ENCODE data around the gene WWOX.

The WWOX gene

DNA sequence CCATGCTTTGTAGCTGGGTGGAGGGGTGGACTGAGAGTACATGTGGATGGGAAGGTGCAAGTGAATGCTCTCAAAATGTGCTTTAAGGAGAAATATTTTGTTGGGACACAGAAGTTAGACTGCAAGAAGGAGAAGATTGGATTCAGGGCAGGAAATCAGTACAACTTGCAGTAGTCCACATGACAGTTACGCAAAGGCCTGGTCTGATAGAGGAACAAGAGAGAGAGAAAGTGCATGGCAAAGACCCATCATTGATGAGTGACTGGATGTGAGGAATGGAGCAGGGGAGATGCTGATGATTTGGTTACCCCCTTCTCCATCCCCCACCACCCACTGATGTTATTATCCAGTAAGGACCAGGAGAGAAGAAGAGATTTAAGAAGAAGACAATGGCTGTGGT lies 1028.3 kb downstream of the WWOX start:
- no peak overlapping the region for H3K9ac ChIP-seq (ENCODE audit: low read length)
- TF ChIP-seq EZH2phosphoT487 (IDR thresholded peaks at IDR 0.05; ENCODE audit: low read length) (no peak), EZH2 (optimal IDR thresholded peaks at IDR 0.05; ENCODE audit: low read depth, low read length) (no peak), CTCF (IDR thresholded peaks at IDR 0.05; ENCODE audit: low read length) (no peak)
- H3K27me3 ChIP-seq (replicated peaks; ENCODE audit: insufficient read depth, low read length), result no peaks in the 10 kb centered on the region

DNA sequence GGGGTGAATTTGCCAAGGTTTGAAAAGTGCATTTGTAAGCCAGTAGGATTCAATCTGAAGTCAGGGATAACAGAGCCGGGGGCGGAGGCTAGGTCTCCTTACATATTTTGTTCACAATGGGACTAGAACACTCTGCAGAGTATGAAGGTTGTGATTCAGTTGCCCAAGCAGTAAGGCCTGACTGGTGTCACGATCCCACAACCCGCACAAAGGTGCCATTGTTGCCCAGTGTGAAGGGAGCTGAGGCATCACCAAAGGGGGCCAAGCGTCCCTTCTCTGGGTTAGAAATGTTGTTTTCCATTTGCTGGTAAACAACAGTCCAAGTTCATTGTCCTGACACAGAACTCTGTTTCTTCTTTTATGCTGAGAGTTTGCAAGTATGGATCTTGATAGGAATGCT lies 1029.3 kb downstream of the WWOX start:
- no peak overlapping the region for H3K4me2 ChIP-seq (ENCODE audit: low read depth, low read length)
- no peaks in the 10 kb centered on the region for H3K79me2 ChIP-seq (ENCODE audit: low read length)
- H2AFZ ChIP-seq (ENCODE audit: low read length), result no peak overlapping the region
- H3K4me3 ChIP-seq (ENCODE audit: low read length), result no peak overlapping the region
- no peaks in the 10 kb centered on the region for H3K4me1 ChIP-seq (ENCODE audit: low read length)
- no peaks in the 10 kb centered on the region for H3F3A ChIP-seq (ENCODE audit: insufficient read depth, low read length)
- no peak overlapping the region for H3K27ac ChIP-seq (ENCODE audit: low read length)
- H3K27me3 ChIP-seq (replicated peaks; ENCODE audit: insufficient read depth, low read length), result no peaks in the 10 kb centered on the region
- H3K36me3 ChIP-seq (replicated peaks; ENCODE audit: insufficient read depth, low read length), result no peaks in the 10 kb centered on the region
- H3K9me3 ChIP-seq (replicated peaks; ENCODE audit: insufficient read depth, low read length), result no peaks in the 10 kb centered on the region
- no peak overlapping the region for H3K9ac ChIP-seq (ENCODE audit: low read length)
- TF ChIP-seq EZH2phosphoT487 (IDR thresholded peaks at IDR 0.05; ENCODE audit: low read length) (no peak), CTCF (IDR thresholded peaks at IDR 0.05; ENCODE audit: low read length) (no peak), EZH2 (optimal IDR thresholded peaks at IDR 0.05; ENCODE audit: low read depth, low read length) (no peak)
- H4K20me1 ChIP-seq (ENCODE audit: insufficient read depth, low read length), result no peaks in the 10 kb centered on the region
- no peak for DNase-seq
- no peaks in the 10 kb centered on the region for H3K9me2 ChIP-seq (replicated peaks; ENCODE audit: insufficient read depth, low read length)

More for the DNA sequence above, 1028.3 kb downstream of the WWOX start:
- no peaks in the 10 kb centered on the region for H3K79me2 ChIP-seq (ENCODE audit: low read length)
- H2AFZ ChIP-seq (ENCODE audit: low read length), result no peak overlapping the region
- no peak overlapping the region for H3K4me2 ChIP-seq (ENCODE audit: low read depth, low read length)
- DNase-seq, result no peak
- no peaks in the 10 kb centered on the region for H3K4me1 ChIP-seq (ENCODE audit: low read length)
- no peaks in the 10 kb centered on the region for H3K36me3 ChIP-seq (replicated peaks; ENCODE audit: insufficient read depth, low read length)
- no peaks in the 10 kb centered on the region for H3K9me2 ChIP-seq (replicated peaks; ENCODE audit: insufficient read depth, low read length)
- H3K27ac ChIP-seq (ENCODE audit: low read length), result no peak overlapping the region
- H3K4me3 ChIP-seq (ENCODE audit: low read length), result no peak overlapping the region
- H3F3A ChIP-seq (ENCODE audit: insufficient read depth, low read length), result no peaks in the 10 kb centered on the region
- H4K20me1 ChIP-seq (ENCODE audit: insufficient read depth, low read length), result no peaks in the 10 kb centered on the region
- no peaks in the 10 kb centered on the region for H3K9me3 ChIP-seq (replicated peaks; ENCODE audit: insufficient read depth, low read length)

GRCh38 chr16:79130616-79131015 lies 1031.2 kb downstream of the WWOX start:
- Histone ChIP-seq H4K20me1 (ENCODE audit: insufficient read depth, low read length) (no peaks in the 10 kb centered on the region), H3K4me1 (ENCODE audit: low read length) (no peaks in the 10 kb centered on the region), H2AFZ (ENCODE audit: low read length) (no peak overlapping the region), H3K4me3 (ENCODE audit: low read length) (no peak overlapping the region), H3K9me2 (replicated peaks; ENCODE audit: insufficient read depth, low read length) (no peaks in the 10 kb centered on the region), H3K36me3 (replicated peaks; ENCODE audit: insufficient read depth, low read length) (no peaks in the 10 kb centered on the region), H3K27ac (ENCODE audit: low read length) (no peak overlapping the region), H3F3A (ENCODE audit: insufficient read depth, low read length) (no peaks in the 10 kb centered on the region), H3K79me2 (ENCODE audit: low read length) (no peaks in the 10 kb centered on the region), H3K9ac (ENCODE audit: low read length) (no peak overlapping the region), H3K27me3 (replicated peaks; ENCODE audit: insufficient read depth, low read length) (no peaks in the 10 kb centered on the region), H3K9me3 (replicated peaks; ENCODE audit: insufficient read depth, low read length) (no peaks in the 10 kb centered on the region), H3K4me2 (ENCODE audit: low read depth, low read length) (no peak overlapping the region)
- TF ChIP-seq CTCF (IDR thresholded peaks at IDR 0.05; ENCODE audit: low read length), result no peak
- no peak for TF ChIP-seq EZH2phosphoT487 (IDR thresholded peaks at IDR 0.05; ENCODE audit: low read length)
- no peak for TF ChIP-seq EZH2 (optimal IDR thresholded peaks at IDR 0.05; ENCODE audit: low read depth, low read length)
- DNase-seq, result no peak

All from MM.1S (cell line).